Cerebellar cortex (tissue), 1 donor: ENCODE results near the gene DRAM1.
"Not testable (repeated sequence)": the region's sequence is repeated elsewhere in the genome, so short reads cannot be mapped to it uniquely, and the experiment has no call there.

ENCODE experiments used
- DNase-seq: peaks from one replicate; pipeline ENCODE4 v3.0.0-alpha.2; 2015; ENCODE audit warnings: low spot score

DRAM1 gene

DNA sequence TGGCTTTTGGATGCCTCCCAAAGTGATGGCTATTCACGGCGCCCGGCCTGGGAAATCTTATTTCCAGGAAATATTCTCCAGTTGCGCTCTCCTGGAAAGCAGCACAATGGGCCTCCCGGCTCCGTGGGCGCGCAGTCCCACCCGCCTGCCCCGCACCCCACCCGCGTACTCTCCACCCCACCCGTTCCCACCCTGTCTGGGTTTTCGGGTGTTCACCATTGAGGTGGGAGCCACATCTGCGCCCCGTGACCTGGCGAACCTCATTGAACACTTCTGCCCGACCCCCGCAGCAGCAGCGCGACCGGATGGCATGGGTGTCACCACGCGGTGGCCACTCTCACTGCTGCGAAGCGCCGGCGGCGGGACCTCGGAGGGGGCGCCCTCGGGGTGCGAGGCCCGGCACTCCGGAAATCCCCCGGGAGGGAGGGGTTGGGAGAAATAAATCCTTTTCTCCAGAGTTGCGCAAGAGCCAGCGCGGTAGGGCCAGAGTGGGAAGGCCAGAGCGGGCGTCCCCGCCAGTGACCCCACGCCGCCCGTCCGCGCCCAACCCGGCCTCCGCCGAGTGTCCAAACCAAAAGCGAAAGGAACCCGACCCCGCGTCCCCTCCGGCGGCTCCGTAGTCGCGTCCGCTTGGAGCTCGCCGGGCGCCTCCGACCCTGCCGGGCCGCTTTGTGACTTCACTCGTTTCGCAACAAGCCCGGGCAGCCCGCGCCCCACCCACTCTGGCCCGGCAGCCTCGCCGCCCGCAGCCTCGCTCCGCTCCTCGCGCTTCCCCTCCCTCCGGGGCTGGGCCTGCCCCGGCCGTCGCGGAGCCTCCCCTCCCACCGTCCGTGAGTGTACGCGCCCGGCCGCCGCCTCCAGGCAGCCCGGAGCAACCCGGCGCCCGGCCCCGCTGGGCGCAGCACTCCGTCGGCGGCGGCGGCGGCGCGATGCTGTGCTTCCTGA lies at the start of gene DRAM1:
DRAM1 (plus strand) TSS at position 720 of the 945 bp plus-strand sequence; CDS start at position 930, 210 bp downstream.
- peak; percentile 33 for DNase-seq

DNA sequence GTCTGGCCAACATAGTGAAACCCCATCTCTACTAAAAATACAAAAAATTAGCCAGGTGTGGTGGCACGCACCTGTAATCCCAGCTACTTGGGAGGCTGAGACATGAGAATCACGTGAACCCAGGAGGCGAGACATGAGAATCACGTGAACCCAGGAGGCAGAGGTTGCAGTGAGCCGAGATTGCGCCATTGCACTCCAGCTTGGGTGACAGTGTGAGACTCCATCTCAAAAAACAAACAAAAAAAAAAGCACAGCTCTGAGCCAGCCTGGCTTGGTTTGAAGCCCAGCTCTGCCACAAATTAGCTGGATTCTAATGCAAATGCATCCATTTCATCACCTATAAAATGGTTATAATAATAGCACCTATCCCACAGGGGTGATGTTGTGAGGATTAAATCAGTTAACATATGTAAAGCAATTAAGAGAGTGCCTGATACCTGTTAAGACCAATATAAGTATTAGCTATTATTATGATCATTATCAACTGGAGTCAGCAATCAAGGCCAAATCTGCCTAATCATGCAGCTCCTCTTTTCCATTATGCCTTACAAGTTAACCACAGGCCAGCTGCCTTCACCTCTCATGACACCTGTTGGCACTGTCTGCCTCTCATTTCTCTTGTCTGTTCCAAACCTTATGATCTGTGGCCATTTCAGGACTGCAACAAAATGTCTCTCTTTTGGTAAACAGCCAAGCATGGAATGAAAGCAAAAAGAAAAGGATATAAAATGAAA lies 48.8 kb upstream of the DRAM1 start:
- DNase-seq = peak; percentile 8

GRCh38 chr12:101829639-101830366 lies 47.6 kb upstream of the DRAM1 start:
- DNase-seq = peak; percentile 60

- peak; percentile 91 for DNase-seq
Measured at GRCh38 chr12:101830367-101831325, 46.7 kb upstream of the DRAM1 start, which contains the start of gene GNPTAB. Gene GNPTAB (minus strand): TSS chr12:101830959. CDS start chr12:101830675, 284 bp downstream.

DNA sequence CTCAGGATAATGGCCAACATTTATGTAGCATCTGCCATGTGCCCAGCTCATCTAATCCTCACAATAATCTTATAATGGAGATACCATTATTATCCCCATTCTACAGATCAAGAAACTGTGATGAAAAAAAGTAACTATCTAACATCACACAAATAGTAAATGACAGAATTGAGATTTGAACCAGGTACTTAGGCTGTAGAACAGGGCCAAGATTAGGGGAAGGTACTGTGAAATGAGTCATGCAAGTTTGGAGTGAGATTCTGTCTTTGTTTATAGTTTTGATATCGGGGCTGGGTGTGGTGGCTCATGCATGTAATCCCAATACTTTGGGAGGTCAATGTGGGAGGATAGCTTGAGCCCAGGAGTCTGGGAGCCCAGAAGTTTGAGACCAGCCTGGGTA lies 45.4 kb upstream of the DRAM1 start:
- no peak for DNase-seq

DNA sequence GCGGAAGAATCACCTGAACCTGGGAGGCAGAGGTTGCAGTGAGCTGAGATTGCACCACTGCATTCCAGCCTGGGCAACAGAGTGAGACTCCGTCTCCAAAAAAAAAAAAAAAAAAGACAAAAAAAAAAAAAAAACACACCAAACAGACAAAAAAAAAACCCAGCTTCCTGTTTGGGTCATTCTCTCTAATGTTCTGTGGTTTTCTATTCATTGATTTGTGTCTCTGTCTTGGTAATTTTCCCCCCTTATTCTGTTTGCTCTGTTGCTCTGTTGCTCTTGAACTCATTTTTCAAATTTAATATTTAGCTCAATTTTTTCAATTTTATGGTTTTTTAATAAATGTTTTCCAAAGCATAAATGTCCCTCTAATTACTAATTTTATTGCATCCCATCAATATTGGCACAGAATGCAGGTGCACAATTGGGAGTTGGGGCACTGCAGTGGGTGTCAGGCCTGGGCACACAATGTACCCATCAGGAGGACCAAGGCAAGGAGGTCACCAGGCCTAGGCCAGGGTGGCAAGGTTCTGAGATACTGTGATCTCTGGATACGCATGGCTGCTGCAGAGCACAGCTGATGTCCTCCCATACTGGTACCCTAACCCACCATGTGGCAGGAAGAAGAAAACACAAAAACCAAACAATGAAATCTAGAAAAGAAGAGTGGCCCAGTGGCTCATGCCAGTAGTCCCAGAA lies 38.6 kb upstream of the DRAM1 start:
- DNase-seq = no peak

GRCh38 chr12:101839324-101840283 lies 37.8 kb upstream of the DRAM1 start:
- DNase-seq = peak; percentile 74

DNA sequence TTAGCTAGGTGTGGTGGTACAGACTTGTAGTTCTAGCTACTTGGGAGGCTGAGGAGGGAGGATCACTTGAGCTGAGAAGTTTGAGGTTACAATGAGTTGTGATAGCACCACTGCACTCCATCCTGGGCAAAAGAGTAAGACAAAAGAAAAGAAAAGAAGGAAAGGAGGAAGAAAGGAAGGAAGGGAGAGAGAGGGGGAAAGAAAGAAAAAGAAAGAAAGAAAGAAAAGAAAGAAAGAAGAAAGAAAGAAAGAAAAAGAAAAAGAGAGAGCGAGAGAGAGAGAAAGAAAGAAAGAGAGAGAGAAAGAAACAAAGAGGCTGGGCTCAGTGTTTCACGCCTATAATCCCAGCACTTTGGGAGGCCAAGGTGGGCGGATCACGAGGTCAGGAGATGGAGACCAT lies 36.3 kb upstream of the DRAM1 start:
- DNase-seq = no peak

DNA sequence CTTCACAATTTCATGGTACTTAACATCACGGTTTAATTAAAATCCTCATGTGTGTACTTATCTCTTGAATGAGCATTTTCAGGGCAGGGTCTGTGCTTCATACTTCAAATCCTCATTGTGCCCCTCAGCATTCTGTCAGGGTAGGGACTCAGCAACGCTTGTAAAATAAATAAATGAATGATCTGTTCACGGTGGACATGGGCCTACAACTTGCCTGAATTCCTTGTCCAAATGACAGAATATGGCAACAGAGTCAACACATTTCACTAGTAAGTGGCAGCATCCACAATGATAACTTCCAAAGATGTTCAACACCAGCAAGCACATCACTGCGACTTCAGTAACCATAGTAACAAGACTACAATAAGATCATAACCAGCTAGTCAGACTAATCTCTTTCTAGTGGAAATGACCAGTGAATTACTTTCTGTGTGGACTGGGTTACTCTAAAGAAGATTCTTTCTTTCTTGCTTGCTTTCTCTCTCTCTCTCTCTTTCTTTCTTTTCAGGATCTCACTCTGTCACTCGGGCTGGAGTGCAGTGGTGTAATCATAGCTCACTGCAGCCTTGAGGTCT lies 32.2 kb upstream of the DRAM1 start:
- no peak for DNase-seq

DNA sequence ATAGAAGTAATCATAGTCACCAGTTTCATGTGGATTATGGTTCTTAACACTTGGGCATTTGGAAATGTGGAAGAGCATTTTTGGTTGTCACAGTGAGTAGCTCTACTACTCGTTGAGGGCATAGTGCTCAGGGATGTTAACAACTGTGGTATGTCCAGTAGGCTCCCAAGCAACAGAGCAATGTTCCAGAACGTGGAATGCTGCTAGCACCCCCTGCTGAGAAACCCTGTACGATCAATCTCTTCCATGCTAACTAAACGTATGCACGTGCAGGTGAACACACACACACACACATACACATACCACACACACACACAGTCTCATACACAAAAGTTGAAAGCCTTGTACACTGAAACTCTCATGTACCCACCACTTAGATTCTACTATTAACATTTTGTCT lies 30.1 kb upstream of the DRAM1 start:
- no peak for DNase-seq

DNA sequence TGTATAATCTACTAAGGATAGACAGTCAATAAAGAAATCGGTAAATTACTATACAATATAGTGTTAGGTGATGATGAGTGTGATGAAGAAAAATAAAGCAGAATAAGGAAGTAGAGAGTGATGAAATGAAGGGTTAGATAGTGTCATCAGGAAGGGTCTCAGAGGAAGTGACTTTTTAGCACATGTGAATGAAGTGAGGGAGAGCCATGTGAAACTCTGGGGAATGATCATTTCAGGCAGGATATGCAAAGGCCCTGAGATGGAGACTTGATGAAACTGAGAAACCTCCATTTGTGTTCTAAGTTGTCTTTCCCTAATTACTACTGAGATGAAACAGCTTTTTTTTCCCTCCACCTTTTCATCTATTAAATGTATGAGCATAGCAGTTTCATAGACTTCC lies 27.2 kb upstream of the DRAM1 start:
- no peak for DNase-seq

DNA sequence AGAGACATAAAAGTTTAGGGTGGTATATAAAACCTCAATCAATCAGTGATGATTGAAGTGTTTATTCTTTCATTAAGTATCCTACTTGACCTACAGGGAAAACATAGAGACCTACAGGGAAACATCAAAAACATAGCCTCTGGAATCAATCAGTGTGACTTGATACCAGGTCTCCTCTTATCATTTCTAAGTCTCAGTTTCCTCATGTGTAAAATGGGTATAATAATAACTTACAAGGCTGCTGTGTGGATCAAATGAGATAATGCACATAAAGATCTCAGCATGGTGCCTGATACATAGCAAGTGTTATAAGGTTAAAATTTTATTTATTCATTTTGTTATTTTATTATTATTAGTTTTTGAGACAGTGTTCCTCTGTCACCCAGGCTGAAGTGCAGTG lies 24.4 kb upstream of the DRAM1 start:
- no peak for DNase-seq

DNA sequence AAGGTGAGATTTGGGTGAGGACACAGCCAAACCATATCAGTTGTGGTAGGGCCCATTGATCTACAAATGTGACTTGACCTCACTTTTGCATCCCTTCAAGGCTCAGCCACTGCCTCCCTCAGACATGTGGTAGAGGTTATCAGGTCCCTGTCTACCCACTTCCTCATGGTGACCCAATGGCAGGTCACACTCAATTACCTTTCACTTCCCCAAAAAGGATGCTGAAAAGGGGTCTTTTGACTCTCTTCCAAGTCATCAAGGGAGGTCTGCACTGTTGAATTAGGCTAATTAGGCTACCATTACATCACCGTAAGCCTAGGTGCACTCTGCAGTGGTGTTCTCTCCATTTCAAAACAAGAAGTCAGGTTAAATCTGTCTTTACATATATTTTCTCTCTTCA lies 22.6 kb upstream of the DRAM1 start:
- DNase-seq = no peak

- DNase-seq = no peak
Measured at GRCh38 chr12:101855364-101855884, 22.0 kb upstream of the DRAM1 start.

GRCh38 chr12:101855976-101856375 lies 21.4 kb upstream of the DRAM1 start:
- no peak for DNase-seq

- DNase-seq = not testable (repeated sequence)
Measured at GRCh38 chr12:101856614-101857013, 20.8 kb upstream of the DRAM1 start.

DNA sequence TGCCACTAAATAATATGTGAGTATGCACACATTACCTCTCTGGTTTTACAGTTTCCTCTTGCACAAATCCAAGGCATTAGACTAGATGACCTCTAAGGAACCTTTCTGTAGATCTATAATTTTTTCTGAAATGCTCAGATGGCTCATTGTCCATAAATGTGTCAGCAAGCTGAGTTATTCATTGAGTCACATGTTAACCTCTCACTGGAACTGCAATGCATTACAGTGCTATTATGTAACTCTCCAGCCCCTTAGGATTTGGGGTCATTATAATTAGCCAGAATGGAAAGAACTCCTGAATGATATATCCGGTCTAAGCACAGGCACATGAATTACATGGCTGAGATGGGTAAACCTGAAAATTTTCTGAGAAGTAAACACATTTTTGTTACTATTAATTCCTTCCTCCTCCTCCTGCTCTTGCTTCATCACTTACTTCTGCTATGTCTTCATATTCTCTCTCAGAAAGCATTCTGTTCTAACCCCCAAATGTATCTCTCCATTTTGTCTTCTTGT lies 20.3 kb upstream of the DRAM1 start:
- DNase-seq = no peak

DNA sequence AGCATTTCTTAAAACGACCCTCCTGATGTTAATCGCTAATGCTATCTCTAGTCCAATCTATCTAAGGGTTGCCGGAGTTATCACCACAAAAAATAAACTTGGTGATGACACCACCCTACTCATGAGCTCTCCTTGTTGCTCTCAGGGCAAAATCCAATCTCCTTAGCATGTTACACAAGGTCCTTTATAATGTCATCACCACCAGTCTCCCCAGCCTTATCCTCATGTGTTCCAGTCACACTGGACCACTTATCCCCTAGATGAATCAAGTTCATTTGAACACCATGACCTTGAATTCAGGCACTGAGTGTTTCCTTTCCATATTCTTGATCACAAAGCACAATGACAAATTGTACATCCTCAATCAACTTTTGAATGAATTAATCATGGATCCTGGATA lies 19.0 kb upstream of the DRAM1 start:
- DNase-seq = no peak
